GM12873 (cell line): ENCODE results near the gene IFI44L.
A peak's percentile ranks its signal among the peaks of the same experiment; 100 is the strongest.

Experiments used
- CTCF ChIP-seq: IDR thresholded peaks from 2 replicates; pipeline ENCODE4 v1.5.1; 2012; ENCODE audit warnings: low read depth, mild to moderate bottlenecking, moderate library complexity, low read length, control low read depth; ENCODE audit not compliant: insufficient read depth; ENCODE audit errors: missing control alignments

IFI44L gene

GRCh38 chr1:78619803-78620579, at the start of gene IFI44L:
TSS of gene IFI44L (plus strand) at chr1:78620448. CDS start at chr1:78627916, 7,468 bp downstream.
- no peak for TF ChIP-seq CTCF

DNA sequence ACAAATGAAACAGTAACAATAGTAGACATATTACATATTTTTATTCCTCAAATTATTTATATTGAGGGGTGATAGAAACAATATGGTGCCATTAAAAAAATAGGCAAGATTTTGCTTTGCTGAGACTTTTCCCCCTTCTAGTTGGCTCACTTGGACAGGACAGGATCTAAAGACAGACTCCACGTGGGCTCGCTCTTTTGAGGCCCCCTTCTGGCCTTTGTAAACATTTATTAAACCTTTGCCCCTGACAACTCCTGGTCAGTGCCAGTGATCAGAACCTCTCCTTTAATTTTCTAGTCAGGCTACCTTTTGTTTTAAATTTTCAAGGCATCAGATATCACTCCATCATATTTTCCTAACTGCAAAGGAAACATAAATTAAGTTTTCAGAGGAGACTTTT, 49.7 kb upstream of the IFI44L start:
- peak; percentile 11 for TF ChIP-seq CTCF

GRCh38 chr1:78577257-78578100, 42.8 kb upstream of the IFI44L start:
- no peak for TF ChIP-seq CTCF

GRCh38 chr1:78586572-78586971, 33.7 kb upstream of the IFI44L start:
- TF ChIP-seq CTCF = no peak

GRCh38 chr1:78587211-78587610, 33.0 kb upstream of the IFI44L start:
- no peak for TF ChIP-seq CTCF

GRCh38 chr1:78591971-78592370, 28.3 kb upstream of the IFI44L start:
- no peak for TF ChIP-seq CTCF

GRCh38 chr1:78599294-78599693, 21.0 kb upstream of the IFI44L start:
- no peak for TF ChIP-seq CTCF
